Prostate gland (tissue), 2 donors: ENCODE measurements around the gene FYCO1. TPM values are rescaled to one million over a fixed set of nuclear protein-coding genes. Genes with fewer than 3 reads are reported as not detected.

Experiments used
- DNase-seq: peaks from one replicate; pipeline ENCODE4 v3.0.0-alpha.2; 2019; ENCODE audit warnings: low spot score
- H3K27ac ChIP-seq, 2 donors: fragments of 200-600 bp; sonication (generic); 2 replicates each; pipeline ENCODE4 v1.5.1; 2017 to 2019
- H3K27me3 ChIP-seq: fragments of 200-600 bp; sonication (generic); replicated peaks from 2 replicates; pipeline ENCODE4 v1.5.1; 2019; ENCODE audit not compliant: insufficient read depth
- H3K36me3 ChIP-seq, 2 donors: fragments of 200-600 bp; sonication (generic); 1 replicate in 1 of 2; 2 replicates in 1 of 2; pipeline versions ENCODE4 v1.5.1 to v1.8.1; 2017 to 2019
- H3K4me1 ChIP-seq: fragments of 200-600 bp; sonication (generic); replicated peaks from 2 replicates; pipeline ENCODE4 v1.5.1; 2019
- H3K4me3 ChIP-seq, 2 donors: fragments of 200-600 bp; sonication (generic); 2 replicates each; pipeline ENCODE4 v1.5.1; 2017 to 2019
- H3K9me3 ChIP-seq: fragments of 200-600 bp; sonication (generic); 2 replicates; pipeline ENCODE4 v1.5.1; 2017
- POLR2A ChIP-seq: fragments of 450-650 bp; IDR thresholded peaks from one replicate; pipeline ENCODE4 v1.6.1; 2016; ENCODE audit warnings: antibody characterized with exemption, mild to moderate bottlenecking
- POLR2AphosphoS5 ChIP-seq: sonication (generic); formaldehyde crosslinking; IDR thresholded peaks from one replicate; pipeline ENCODE4 v1.6.1; 2017; ENCODE audit warnings: antibody characterized with exemption
- WGBS: methylation state at CpG from one replicate; pipeline ENCODE4 v1.1.5; 2018; 5-methylcytosine and 5-hydroxymethylcytosine counted together
- intact Hi-C: fragments of 100-400 bp; cut with DNase I; formaldehyde crosslinking; loops from one replicate; pipeline ENCODE4 v1.14.2; 2022
- total RNA-seq, 2 donors: library from RNA; depleted of rRNA; stranded (reverse); fragments of >200 nt; gene quantifications; one replicate each; pipeline ENCODE4 v1.1.0, GENCODE V29; 2016
- TF ChIP-seq, protein P1 (sequence below), 4 experiments: fragments of 200-600 bp in 2 of 4; fragments of 450-650 bp in 2 of 4; sonication (generic) in 2 of 4; IDR thresholded peaks; 1 replicate in 3 of 4; 2 replicates in 1 of 4; pipeline ENCODE4 v1.5.1; 2016 to 2019; ENCODE audit warnings: antibody characterized with exemption in 4 of 4, mild to moderate bottlenecking in 2 of 4, moderate library complexity in 2 of 4

FYCO1 gene
- total RNA-seq, 2 donors from 2014 or later, result 33.1 to 56.7 TPM

DNA sequence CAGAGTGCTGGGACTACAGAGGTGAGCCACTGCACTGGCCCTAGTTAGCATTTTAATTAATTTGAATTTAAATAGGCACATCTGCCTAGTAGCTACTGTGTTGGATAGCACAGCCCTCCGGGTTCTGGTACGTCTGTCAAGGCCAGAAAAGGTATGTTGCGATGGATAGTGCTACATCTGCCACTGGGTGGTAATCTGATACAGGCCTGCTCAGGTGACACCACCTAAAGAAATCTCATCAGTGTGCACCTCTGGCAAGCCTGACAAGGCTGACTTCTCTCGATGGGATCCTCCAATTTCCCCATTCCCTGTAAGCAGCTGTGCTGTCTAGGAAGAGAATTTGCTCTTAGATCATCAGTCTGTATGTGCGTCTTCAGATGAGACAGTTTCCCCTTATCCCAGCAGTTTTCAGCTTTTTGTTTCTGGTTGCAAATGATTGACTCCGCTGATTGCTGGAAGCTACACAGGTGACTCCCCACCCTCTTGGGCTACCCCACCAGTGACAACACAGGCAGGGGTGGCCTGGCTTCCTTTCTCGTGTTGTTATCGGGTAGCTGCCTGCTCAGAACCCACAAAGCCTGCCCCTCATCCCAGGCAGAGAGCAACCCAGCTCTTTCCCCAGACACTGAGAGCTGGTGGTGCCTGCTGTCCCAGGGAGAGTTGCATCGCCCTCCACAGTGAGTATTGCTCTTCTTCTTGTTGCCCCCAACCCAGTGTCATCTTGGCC, 109.5 kb downstream of the FYCO1 start, which contains the start of gene CCR9:
TSS of gene CCR9 (plus strand) at position 565 of the 727 bp plus-strand sequence. CDS start 8,391 bp downstream, outside the sequence.
- Histone ChIP-seq H3K9me3 (no peaks in the 10 kb centered on the region), H3K4me1 (no peaks in the 10 kb centered on the region), H3K4me3 (no peak within 1 kb of the TSS), H3K27me3 (no peaks in the 10 kb centered on the region), H3K36me3 (no peaks in the 10 kb centered on the region), H3K27ac (no peak within 1 kb of the TSS)
- no peak for DNase-seq
- 78% methylated on average over 9 of the region's 9 CpGs for WGBS
- intact Hi-C loops, result no loop called here
- TF ChIP-seq, protein P1, sequence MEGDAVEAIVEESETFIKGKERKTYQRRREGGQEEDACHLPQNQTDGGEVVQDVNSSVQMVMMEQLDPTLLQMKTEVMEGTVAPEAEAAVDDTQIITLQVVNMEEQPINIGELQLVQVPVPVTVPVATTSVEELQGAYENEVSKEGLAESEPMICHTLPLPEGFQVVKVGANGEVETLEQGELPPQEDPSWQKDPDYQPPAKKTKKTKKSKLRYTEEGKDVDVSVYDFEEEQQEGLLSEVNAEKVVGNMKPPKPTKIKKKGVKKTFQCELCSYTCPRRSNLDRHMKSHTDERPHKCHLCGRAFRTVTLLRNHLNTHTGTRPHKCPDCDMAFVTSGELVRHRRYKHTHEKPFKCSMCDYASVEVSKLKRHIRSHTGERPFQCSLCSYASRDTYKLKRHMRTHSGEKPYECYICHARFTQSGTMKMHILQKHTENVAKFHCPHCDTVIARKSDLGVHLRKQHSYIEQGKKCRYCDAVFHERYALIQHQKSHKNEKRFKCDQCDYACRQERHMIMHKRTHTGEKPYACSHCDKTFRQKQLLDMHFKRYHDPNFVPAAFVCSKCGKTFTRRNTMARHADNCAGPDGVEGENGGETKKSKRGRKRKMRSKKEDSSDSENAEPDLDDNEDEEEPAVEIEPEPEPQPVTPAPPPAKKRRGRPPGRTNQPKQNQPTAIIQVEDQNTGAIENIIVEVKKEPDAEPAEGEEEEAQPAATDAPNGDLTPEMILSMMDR (IDR thresholded peaks at IDR 0.05), result no peak
- TF ChIP-seq POLR2A (no peak), POLR2AphosphoS5 (no peak)

DNA sequence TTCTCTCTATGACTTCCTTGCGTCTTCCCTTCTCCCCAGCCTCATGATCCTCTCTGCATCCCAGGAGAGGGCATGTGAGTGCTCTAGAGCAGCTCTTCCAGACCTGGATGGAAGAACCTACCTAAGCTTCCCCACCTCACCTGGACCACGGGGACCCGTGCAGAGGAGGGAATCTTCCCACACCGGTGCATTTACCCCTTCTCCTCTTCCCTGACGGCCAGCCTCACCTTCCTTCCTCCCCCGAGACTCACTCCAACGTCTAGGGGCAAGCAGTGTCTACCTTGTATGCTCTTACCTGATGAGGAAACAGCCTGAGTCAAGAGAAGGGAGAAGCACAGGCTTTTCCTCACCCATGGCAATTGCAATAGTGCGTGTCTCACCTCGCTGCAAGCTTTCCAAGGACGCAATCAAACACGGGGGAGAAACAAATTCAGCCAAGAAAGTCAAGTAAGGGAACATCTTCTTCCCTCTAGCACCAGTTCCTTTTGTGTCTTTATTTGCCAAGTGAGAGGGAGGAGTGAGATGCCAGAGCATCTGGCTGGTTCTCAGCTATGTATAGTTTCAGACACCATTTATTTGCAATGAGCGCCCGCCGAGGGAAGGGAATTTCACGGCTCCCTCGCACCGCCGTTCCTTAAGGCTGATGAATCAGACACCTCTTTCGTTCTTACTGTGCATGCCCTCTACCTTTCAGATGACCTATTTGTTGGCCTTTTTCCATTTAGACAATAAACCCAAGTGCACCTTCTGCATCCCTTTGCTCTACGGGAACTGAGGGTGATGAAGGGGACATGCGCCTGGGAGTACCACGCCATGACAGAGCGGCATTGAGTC, 111.0 kb downstream of the FYCO1 start:
- no peak for DNase-seq
- intact Hi-C loops, result no loop called here
- Histone ChIP-seq H3K36me3 (no peaks in the 10 kb centered on the region), H3K4me1 (no peaks in the 10 kb centered on the region), H3K4me3 (no peak overlapping the region), H3K27ac (no peak overlapping the region), H3K9me3 (no peaks in the 10 kb centered on the region), H3K27me3 (no peaks in the 10 kb centered on the region)
- WGBS, result 69% methylated on average over 23 of the region's 23 CpGs
- TF ChIP-seq, protein P1 (IDR thresholded peaks at IDR 0.05), result no peak
- no peak for TF ChIP-seq POLR2AphosphoS5
- TF ChIP-seq POLR2A, result no peak

DNA sequence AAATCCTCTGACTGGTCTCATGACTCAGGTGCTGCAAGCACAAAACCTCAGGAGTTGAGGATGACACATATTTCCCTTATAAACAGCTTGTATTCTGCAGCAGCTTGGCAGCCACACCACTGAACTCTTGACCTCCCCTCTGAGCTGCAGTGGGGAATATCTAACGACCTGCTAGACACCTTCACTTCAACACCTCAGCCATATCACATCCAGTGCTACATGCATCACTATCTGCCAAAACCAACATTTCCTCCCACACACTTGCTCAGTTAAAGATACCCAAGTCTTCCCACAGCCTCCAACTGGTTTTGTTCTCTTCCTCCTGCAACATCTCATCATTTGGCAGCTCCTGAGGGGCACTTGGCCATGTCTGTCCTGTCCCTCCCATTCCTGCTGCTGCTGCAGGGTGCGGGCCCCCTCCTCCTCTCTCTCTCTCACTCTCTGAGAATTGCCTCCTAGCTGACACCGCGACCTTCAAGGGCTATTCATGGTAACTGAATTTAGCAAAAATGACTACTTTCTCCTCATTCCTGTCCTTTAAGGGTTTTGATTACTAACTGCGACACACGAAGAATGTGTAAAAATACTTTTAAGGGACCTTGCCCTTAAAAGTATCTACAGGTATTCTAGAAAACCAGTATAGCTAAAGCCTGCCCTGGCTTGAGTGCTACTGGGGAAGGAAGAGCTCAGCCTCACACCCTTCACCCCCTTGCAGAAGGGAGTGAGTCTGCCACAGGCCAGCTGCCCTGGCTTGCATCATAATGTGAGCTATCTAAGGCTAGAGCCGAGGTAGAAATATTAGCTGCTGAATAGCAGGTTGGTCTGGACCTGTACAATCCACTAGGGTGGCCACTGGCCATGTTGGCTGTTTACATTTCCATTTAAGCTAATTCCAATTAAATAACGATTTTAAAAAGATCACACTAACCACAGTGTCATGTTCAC, 114.3 kb downstream of the FYCO1 start:
- TF ChIP-seq, protein P1 (IDR thresholded peaks at IDR 0.05), result no peak
- no peak for TF ChIP-seq POLR2AphosphoS5
- TF ChIP-seq POLR2A, result no peak
- WGBS, result 56% methylated on average over 8 of the region's 8 CpGs

DNA sequence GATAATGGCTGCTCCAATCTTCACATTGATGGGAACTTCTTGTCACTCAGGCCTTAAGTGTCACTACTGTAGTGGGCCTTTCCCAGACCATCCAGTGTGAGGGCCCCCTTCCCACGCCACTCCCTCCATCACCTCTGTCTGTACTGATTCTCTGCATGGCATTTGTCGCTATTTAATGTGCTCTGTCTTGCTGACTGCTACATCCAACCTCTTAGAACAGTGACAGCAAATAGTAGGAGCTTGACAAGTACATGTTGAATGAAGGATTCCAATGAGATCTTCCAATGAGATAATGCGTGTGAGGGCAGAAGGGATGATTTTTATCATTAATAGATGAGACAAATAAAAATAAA, 114.9 kb downstream of the FYCO1 start:
- intact Hi-C loops, result no loop called here
- H3K36me3 ChIP-seq, result no peaks in the 10 kb centered on the region
- no peaks in the 10 kb centered on the region for H3K27me3 ChIP-seq
- WGBS, result 46% methylated on average over 3 of the region's 3 CpGs
- no peaks in the 10 kb centered on the region for H3K4me1 ChIP-seq
- no peak overlapping the region for H3K27ac ChIP-seq
- TF ChIP-seq POLR2A (no peak), POLR2AphosphoS5 (no peak)
- TF ChIP-seq, protein P1 (IDR thresholded peaks at IDR 0.05), result no peak
- DNase-seq, result no peak
- no peaks in the 10 kb centered on the region for H3K9me3 ChIP-seq
- no peak overlapping the region for H3K4me3 ChIP-seq

More for the DNA sequence above, 114.3 kb downstream of the FYCO1 start:
- Histone ChIP-seq H3K4me1 (no peaks in the 10 kb centered on the region), H3K27me3 (no peaks in the 10 kb centered on the region), H3K4me3 (no peak overlapping the region), H3K36me3 (no peaks in the 10 kb centered on the region), H3K27ac (no peak overlapping the region), H3K9me3 (no peaks in the 10 kb centered on the region)
- no peak for DNase-seq
- intact Hi-C loops, result no loop called here
